HG02798 (cell line): ENCODE results near the gene CABLES2.

Source experiments
- ATAC-seq: cut with Tn5 transposase; IDR thresholded peaks from one replicate; pipeline ENCODE4 v1.9.1; 2021; ENCODE audit warnings: mild to moderate bottlenecking; ENCODE audit not compliant: unreplicated experiment, poor library complexity

Gene CABLES2

GRCh38 chr20:62420846-62421715, 14.0 kb upstream of the CABLES2 start:
- ATAC-seq = no peak

DNA sequence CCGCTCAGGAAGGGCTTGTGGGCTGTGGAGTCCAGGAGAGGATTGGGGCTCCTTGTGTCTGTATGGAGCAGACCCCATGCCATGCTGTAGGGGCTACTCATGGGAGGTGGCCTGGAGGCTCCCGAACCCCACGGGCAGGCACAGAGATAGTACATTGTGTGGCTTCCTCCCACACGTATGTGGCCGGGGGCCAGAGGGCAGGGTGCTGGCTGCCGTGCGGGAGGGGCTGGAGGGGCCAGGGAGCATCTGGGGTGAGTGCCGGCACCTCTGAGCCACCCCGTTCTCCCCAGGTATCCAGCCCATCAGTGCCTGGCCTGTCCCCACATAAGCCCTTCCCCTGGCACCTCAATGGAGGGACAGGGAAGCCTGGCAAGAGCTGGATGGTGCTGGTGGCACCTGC, 12.7 kb upstream of the CABLES2 start:
- ATAC-seq = no peak

GRCh38 chr20:62418709-62419487, 11.8 kb upstream of the CABLES2 start:
- no peak for ATAC-seq

DNA sequence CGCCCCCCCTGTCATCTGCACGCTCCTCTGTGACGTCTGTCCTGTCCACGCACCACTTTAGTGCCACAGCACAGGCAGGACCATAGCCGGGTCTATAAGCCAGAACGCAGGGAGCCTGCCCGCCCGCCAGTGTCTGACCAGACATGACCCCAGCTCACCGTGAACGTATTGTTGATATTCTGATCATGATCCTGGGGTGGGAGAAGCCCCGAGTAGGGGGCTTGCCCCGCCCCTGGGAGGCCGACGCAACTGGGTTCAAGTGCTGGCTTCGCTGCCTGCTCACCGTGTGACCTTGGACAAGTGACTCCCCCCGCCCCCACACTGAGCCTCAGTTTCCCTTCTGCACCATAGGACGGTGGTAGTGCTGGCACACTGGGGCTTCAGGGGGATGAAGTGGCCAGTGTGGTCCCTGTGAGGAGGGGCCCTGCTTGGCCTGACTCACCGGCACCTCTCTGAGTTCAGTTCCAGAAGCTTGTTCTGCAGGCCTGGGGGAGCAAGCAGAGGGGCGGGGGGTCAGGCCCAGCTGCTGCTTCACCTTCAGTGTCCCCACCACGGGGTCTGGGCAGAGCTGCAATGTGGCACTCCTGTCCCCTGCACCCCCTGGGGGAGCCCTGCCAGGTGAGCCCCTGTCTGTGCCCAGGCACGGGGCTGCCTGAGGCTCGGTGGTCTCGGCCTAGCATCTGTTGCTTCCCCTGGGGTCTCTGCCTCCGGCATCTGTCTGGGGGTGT, 11.1 kb upstream of the CABLES2 start:
- ATAC-seq = no peak

- ATAC-seq = no peak
Measured at GRCh38 chr20:62416651-62417637, 9.9 kb upstream of the CABLES2 start.

DNA sequence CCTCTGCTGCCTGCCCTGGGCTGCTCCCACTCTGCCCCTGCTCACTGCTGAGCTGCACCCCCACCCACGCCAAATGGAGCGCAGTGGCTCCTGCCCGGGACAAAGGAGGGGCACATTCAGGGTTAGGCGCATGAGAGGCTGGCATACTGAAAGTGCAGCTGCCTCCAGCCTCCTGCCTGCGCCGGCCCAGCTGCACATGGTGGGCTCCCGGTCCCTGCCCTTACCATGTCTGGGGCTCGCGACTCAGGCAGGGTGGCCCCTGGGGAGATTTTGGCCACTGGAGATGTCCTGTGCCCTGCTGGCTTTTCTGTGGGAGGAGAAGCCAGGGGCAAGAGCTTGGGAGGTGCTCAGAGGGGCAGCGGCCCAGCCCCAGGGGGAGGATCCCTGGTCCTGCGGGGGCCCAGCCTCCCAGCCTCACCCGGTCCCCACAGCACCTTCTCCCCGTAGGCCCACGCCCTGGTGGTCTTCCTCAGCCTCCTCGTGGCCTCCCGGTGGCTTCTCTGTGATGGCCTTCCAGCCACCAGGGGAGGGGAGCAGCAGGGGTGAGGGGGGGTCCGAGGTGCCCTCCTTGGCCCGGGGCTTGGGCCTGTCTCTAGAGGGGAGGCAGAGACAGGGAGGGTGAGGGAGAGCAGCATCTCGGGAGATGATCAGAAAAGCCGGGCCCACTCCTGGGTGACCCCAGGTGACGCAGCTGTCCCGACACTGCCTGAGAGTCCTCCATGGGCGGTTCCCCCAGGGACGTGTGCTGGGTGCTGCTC, 8.4 kb upstream of the CABLES2 start:
- no peak for ATAC-seq

DNA sequence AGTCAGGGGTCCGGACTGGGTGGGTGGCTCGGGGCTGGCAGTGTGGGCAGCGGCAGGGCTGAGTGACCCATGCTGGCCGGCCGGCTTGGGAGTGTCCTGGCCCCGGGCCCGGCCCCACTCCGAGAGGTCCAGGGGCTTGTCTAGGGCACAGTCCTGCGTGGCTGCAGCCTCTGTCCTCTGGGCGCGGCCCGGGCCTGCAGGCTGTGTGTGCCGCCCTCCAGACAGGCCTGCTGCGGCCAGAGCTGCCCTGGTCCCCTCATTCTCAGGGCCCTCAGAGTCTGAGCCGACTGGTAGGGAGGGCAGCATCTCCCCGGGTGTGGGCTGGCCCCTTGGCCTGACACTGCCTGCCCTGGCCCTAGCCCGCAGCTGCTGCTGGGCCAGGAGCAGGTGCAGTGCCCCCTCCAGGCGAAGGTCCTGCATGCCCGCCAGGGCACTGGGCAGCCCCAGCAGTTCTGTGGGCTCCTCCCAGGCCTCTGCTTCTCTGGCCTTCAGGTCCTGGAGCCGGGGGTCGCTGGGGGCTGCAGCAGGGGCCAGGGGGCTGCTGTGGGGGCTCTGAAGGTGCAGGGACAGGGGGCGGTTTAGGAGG, 6.9 kb upstream of the CABLES2 start:
- no peak for ATAC-seq

GRCh38 chr20:62413025-62413570, 6.0 kb upstream of the CABLES2 start:
- ATAC-seq = no peak

DNA sequence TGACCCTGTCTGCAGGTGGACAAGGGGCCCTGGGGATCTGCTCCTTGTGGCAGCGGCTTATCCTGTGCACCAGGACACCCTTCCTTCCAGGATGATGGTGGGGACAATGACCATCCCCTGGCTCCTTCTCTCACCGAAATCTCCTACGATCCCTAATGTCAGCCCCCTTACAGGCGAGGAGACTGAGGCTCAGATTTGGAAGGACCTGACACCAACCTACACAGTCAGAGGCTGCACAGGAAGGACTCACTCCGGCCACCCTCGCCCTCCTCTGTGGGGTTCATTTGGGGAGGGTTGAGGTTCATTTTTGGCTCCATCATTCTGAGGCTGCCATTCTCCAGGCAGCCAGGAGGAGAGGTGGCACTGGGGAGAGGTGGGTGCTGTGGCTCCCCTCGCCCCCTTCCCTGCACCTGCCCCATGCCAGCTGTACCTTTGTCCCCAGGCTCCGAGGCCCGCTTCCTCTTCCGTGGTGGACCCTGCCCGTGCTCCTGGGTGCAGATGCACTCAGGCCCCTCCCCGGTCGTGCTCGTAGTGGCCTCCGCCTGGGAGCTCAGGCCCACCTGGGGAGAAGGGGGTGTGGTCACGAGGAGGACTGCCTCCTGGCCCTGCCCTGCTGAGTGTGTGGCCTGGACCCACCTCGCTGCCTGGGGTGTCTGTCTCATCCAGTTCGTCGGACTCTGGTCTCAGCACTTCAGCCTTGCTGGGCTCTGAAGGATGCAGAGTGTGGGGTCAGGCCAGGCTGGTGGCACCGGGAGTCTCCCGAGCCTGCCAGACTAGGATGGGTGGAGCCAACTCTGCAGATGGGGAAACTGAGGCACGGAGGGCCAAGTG, 5.3 kb upstream of the CABLES2 start:
- no peak for ATAC-seq

- ATAC-seq = no peak
Measured at GRCh38 chr20:62411479-62412193, 4.6 kb upstream of the CABLES2 start.

- ATAC-seq = no peak
Measured at GRCh38 chr20:62410746-62411478, 3.8 kb upstream of the CABLES2 start.

DNA sequence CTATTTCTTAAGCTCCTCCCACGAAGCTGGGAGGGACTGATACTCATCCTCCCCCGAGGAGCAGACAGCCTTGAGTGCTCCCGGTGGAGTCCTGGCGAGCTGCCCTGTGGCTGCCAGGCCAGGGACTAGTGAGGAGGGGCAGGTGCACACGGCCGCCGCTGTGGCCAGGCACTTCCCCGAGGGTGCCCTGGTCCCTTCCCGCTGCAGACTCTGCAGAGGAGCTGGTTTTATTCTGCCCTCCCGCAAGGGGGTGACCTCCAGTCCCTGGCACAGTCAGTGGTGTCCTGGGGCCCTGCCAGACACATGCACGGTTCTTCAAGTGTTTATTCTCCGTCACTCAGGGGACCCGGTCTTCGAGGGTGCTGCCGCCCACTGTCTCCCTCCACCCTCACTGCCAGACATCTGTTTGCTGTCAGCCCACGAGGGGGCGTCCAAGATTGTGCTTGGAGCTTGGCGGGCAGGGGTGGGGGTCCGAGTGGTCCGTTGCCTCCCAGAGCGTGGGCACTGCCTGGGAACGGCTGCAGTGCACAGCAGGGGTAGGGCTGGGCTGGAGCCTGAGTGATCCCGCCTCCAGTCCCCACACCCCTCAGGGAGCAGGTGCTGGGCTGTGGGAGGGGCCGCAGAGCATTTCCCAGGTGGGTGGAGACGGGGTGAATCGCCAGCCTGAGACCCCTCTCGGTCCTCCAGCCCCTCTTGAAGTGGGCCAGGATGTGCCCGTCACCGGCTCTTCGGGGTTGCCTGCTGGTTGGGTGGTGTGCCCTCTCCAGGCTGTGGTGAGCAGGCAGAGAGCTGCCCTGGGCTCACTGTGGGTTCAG, 3.1 kb upstream of the CABLES2 start:
- ATAC-seq = no peak

GRCh38 chr20:62409086-62409853, 2.2 kb upstream of the CABLES2 start:
- ATAC-seq = no peak

DNA sequence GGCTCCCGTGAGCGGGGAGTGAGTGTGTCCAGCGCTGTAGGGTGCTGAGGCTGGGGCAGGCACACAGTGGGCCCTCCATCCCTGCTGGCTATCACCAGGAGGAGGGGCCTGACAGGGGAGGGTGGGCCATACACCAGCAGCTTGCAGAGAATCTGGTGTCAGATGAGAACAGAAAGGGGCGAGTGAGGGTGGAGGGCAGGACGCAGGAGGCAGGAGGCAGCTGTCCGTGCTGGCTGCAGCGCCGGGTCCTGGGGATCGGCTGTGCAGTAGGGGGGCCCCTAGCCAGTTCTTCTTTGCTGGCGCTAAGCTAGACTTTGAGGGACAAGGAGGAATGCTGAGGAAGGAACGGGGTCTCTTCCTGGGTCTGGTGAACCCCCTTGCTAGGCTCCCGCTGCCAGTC, 1.6 kb upstream of the CABLES2 start:
- ATAC-seq = no peak

GRCh38 chr20:62408055-62408454, 970 bp upstream of the CABLES2 start:
- no peak for ATAC-seq
